ENCODE results near the gene MED27. TPM values are rescaled to one million over a fixed set of nuclear protein-coding genes. Genes with fewer than 3 reads are reported as not detected.

Gene MED27
- total and polyA plus RNA-seq, 2 of the 8 experiments (the other 6 are each of a cell fraction or from before 2014, with no cell fraction given) = 29.9 to 56.5 TPM

DNA sequence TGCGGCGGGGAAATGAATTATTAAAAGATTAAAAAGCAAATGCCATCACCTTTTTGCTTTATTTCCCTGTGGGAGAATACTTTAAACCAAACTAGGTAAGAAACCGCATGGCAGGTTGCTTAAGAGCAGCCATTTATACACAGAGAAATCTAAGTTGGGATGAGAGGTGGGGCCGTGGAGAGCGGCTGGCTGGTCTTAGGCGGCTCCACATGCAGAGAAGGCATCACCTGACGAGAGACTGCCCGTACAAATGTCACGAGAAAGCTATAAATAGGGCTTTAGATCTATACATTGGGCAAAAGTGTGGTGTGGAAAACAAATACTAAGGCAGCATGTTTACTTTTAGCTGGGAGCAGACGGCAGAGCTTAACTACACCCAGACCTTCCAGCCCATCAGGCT, 39.4 kb downstream of the MED27 start (continued):
- TF ChIP-seq EP300 (IDR thresholded peaks at IDR 0.05; ENCODE audit: borderline replicate concordance in 1 of 2, low read depth in 2 of 2, low read length in 2 of 2) (no peak), NANOG (IDR thresholded peaks at IDR 0.05; ENCODE audit: insufficient read depth, low read depth, low read length, poor library complexity, severe bottlenecking) (no peak), RFX5 (IDR thresholded peaks at IDR 0.05; ENCODE audit: borderline replicate concordance, low read depth, low read length) (no peak), SUZ12 (IDR thresholded peaks at IDR 0.05; ENCODE audit: low read length) (no peak), CEBPB (IDR thresholded peaks at IDR 0.05; ENCODE audit: low read depth, low read length) (no peak)
